GM15510 (cell line): ENCODE data around the gene SLC22A2.

ENCODE experiments used
- POLR2A ChIP-seq: IDR thresholded peaks from 3 replicates; pipeline ENCODE4 v1.6.1; 2011; ENCODE audit warnings: borderline replicate concordance; ENCODE audit not compliant: insufficient read length; ENCODE audit errors: extremely low read depth

Gene SLC22A2

GRCh38 chr6:160258346-160259142, at the start of gene SLC22A2:
TSS of gene SLC22A2 (minus strand) at chr6:160258821. CDS start at chr6:160258757, 64 bp downstream.
- TF ChIP-seq POLR2A = no peak

- TF ChIP-seq POLR2A = no peak
These were observed 47.5 kb upstream of the SLC22A2 start for GRCh38 chr6:160305926-160306713.

GRCh38 chr6:160303806-160304205, 45.2 kb upstream of the SLC22A2 start:
- no peak for TF ChIP-seq POLR2A

- TF ChIP-seq POLR2A = no peak
These were observed 42.7 kb upstream of the SLC22A2 start for GRCh38 chr6:160301339-160301738.

- no peak for TF ChIP-seq POLR2A
These were observed 41.6 kb upstream of the SLC22A2 start for GRCh38 chr6:160300076-160300695.

DNA sequence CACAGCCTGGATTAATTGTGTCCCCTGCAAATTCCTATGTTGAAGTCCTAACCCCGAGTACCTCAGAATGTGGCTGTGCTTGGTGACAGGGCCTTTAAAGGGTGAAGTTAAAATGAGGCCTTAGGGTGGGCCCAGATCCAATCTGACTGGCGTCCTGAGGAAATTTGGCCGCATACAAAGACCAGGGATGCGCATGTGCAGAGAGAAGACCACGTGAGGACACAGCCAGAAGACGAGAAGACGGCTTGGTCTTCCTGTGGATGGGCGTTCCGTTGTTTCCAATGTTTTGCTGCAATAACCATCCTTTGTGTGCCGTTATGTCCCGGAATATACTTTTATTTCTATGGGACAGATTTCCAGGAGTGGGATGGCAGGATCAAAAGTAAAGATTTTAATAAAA, 40.9 kb upstream of the SLC22A2 start:
- TF ChIP-seq POLR2A = no peak

DNA sequence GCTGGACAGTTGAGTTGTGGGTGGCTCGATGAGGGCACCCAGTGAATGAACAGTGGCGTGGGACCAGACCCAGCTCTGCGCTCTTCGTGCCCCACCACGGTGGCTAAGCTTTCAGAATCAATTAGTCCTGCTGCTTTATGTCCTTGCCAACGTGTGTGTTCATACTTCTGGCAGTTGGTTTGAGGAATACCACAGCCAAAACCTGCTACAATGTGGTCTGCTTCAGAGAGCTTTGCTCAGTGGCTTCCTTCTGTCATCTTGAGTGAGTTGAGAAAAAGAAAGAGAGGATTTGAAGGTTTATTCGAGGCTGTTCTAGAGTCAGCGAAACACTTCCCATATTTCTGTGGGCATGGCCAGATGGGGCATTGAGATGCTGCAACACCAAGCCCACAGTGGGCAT, 39.5 kb upstream of the SLC22A2 start:
- TF ChIP-seq POLR2A = no peak

DNA sequence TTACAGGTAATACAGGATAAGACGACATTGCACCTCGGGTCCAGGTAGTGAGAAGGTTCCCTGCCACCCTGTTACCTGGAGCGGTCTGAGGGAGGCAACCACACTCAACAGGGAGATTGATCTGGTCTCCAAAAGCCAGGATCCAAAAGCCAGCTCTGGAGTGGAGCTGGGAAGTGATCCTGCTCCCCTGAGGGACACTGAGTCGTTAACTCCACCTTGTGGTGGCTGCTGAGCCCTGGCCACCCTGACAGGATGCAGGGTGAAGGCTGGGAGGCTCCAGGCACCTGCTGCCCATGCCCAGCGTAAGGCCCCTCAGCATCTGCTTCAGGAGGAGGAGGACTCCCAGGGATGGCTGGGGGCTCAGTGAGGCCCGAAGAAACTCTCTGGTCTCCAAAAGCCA, 38.7 kb upstream of the SLC22A2 start:
- no peak for TF ChIP-seq POLR2A

- no peak for TF ChIP-seq POLR2A
These were observed 35.2 kb upstream of the SLC22A2 start for GRCh38 chr6:160293844-160294243.

DNA sequence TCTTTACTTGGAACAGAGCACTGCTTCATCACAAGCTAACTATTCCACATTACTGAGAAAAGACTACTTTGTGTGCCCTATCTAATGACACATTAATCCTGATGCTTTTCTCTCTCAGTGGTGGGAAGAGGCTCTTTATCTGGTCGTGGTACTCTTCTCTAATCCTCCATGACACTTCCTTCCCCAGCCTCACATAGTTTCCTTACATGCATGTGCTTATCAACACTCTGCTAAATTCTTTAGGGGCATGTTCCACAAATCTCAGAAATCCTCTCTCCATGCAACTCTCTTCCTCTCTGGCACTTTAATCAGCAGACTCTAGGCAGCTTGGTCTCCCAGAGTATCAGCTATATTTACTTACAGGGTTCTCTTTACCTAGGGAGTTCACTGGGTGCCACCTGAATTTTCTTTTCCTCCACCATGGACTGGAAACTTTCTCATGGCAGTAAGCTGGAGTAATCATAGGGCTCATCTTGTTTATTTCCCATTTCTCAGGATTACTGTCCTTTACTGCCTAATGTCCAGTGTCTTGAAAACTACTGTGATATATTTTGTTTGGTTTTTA, 27.0 kb upstream of the SLC22A2 start:
- no peak for TF ChIP-seq POLR2A

DNA sequence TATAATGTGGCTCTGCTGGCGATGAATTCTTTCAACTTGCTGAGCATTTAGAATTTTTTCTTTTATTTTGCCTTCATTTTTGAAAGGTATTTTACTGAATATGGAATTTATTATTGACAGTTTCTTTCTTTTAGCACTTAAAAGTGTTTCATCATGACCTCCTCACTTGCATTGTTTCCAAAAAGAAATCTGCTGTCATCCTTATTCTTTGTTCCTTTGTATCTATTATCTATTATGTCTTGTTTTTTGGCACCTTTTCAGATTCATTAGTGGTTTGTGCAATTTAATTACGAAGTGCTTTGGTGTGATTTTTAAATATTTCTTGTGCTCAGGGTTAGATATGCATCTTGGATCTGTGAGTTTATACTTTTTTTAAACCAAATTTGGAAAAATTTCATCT, 26.0 kb upstream of the SLC22A2 start:
- no peak for TF ChIP-seq POLR2A

DNA sequence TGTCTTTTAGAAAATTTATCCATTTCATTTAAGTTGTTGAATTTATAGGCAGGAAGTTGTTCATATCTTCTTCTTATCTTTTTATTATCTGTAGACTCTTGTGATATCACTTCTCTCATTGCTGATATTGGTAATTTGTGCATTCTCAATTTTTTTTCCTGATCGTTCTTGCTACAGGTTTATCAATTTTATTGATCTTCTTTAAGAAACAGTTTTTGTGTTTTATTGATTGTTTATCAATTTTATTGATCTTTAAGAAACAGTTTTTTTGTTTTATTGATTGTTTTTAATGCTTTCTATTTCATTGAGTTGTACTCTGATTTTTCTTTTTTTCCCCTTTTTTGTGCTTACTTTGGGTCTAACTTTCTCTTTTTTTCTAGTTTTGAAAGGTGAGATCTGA, 23.8 kb upstream of the SLC22A2 start:
- TF ChIP-seq POLR2A = no peak

DNA sequence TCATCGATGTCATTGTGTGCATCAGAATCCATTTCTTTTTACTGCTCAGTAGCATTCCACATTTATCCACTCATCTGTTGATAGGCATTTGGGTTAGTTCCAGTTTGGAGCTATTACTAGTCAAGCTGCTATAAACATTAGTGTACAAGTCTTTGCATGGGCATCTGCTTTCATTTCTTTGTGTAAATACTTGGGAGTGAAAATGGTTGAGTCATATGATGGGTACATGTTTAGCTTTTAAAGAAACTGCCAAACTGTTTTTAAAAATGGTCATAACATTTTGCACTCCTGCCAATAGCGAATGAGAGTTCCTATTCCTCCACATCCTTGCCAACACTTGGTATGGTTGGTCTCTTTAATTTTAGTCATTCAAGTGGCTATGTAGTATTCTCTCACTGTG, 21.2 kb upstream of the SLC22A2 start:
- TF ChIP-seq POLR2A = no peak

DNA sequence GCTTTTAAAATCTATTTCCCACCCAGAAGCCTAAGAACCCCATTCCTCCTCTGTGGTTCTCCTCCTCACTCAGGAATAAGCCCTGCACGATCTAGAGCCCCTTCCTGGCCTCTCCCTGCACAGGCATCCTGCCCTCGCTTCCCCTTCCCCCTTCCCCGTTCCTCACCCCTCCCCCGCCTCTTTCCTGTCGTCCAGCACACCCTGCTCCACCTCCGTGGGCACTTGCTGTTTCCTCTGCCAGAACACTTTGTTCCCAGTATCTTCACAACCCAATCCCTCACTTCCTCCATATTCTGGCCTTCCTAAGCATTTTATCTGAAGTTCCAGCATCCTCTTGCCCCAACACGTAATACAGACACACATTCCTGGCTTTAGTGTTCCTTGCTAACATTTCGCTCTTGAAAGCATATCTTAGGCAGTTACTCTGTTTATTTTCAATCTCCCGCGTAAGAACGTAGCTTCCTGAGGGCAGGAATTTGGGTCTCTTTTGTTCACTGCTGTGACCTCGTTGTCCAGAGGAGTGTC, 20.2 kb upstream of the SLC22A2 start:
- TF ChIP-seq POLR2A = no peak

DNA sequence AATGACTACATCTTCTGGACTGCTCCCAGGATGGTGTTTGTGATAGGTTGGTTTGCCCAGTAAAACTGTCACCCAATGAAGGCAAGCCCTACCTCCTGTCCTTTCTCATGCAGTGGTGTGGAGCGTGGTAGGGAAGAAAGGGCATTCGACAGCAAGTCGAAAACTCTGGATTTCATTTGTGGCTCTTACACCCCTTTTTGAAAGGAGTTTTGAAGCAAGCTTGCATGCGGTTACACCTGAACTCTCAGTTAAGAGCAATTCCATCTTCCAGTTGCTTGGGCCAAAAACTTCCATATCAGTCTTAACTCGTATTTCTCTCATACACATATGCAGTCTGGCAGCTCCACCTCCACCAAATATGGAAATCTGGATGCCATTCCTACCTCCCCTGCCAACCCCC, 19.7 kb upstream of the SLC22A2 start:
- no peak for TF ChIP-seq POLR2A

GRCh38 chr6:160277546-160277945, 18.9 kb upstream of the SLC22A2 start:
- TF ChIP-seq POLR2A = no peak

GRCh38 chr6:160277144-160277543, 18.5 kb upstream of the SLC22A2 start:
- TF ChIP-seq POLR2A = no peak
